Mucosa of descending colon (tissue), 3 donors: ENCODE data around the gene SLC39A9. TPM values are rescaled to one million over a fixed set of nuclear protein-coding genes. Genes with fewer than 3 reads are reported as not detected.
"Not testable (repeated sequence)": the region's sequence is repeated elsewhere in the genome, so short reads cannot be mapped to it uniquely, and the experiment has no call there.

Experiments
- ATAC-seq: fragments of 200-7000 bp; cut with Tn5 transposase; one replicate; pipeline ENCODE4 v1.9.1; 2020; ENCODE audit warnings: mild to moderate bottlenecking, moderate library complexity
- DNase-seq, 3 donors: peaks; one replicate each; pipeline ENCODE4 v3.0.0-alpha.2; 2020
- H3K36me3 ChIP-seq: fragments of 200-600 bp; one replicate; pipeline ENCODE4 v1.8.0; 2021; ENCODE audit warnings: low read depth, mild to moderate bottlenecking
- H3K4me1 ChIP-seq: fragments of 200-600 bp; one replicate; pipeline ENCODE4 v1.8.0; 2021; ENCODE audit warnings: low read depth, mild to moderate bottlenecking
- H3K4me3 ChIP-seq: fragments of 200-600 bp; one replicate; pipeline ENCODE4 v1.8.0; 2021; ENCODE audit warnings: mild to moderate bottlenecking
- H3K9me3 ChIP-seq: fragments of 200-600 bp; one replicate; pipeline ENCODE4 v1.8.0; 2021; ENCODE audit warnings: mild to moderate bottlenecking
- intact Hi-C, 2 donors: fragments of 100-400 bp; cut with DNase I in 1 of 2; cut with micrococcal nuclease in 1 of 2; formaldehyde crosslinking; loops; one replicate each; pipeline versions ENCODE4 v1.11.0 to v1.11.1; 2022; cut with DNase I, micrococcal nuclease
- total RNA-seq, 3 donors: library from RNA; stranded (reverse); fragmentation: NEBNext Ultra II Directional in 2 of 3; extraction: Animal tissue kit (Norgen Biotek cat#: 25700) in 2 of 3; gene quantifications; one replicate each; pipeline versions ENCODE4 v1.2.1 to v1.2.4, GENCODE V29; 2021 to 2023
- TF ChIP-seq, protein P1 (sequence below): fragments of 200-600 bp; IDR thresholded peaks from one replicate; pipeline ENCODE4 v1.8.0; 2022; ENCODE audit warnings: antibody characterized with exemption, mild to moderate bottlenecking
- donor health status: DM: no; HTN: no; CAD: no; lungs with moderate emphysema.
- donor health status: DM: no; HTN: no; CAD: no.
- donor health status: DM: no; HTN: yes; CAD: no.

The SLC39A9 gene
- total RNA-seq, 3 donors from 2014 or later = 52.5 to 82.9 (median 78.5) TPM

GRCh38 chr14:69471916-69472315 lies 73.4 kb downstream of the SLC39A9 start:
- H3K4me3 ChIP-seq = no peak overlapping the region
- H3K36me3 ChIP-seq = no peaks in the 10 kb centered on the region
- no peaks in the 10 kb centered on the region for H3K4me1 ChIP-seq
- DNase-seq = no peak
- ATAC-seq = no peak
- intact Hi-C loops = no loop called here
- H3K9me3 ChIP-seq = no peaks in the 10 kb centered on the region
- TF ChIP-seq, protein P1, sequence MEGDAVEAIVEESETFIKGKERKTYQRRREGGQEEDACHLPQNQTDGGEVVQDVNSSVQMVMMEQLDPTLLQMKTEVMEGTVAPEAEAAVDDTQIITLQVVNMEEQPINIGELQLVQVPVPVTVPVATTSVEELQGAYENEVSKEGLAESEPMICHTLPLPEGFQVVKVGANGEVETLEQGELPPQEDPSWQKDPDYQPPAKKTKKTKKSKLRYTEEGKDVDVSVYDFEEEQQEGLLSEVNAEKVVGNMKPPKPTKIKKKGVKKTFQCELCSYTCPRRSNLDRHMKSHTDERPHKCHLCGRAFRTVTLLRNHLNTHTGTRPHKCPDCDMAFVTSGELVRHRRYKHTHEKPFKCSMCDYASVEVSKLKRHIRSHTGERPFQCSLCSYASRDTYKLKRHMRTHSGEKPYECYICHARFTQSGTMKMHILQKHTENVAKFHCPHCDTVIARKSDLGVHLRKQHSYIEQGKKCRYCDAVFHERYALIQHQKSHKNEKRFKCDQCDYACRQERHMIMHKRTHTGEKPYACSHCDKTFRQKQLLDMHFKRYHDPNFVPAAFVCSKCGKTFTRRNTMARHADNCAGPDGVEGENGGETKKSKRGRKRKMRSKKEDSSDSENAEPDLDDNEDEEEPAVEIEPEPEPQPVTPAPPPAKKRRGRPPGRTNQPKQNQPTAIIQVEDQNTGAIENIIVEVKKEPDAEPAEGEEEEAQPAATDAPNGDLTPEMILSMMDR = no peak

DNA sequence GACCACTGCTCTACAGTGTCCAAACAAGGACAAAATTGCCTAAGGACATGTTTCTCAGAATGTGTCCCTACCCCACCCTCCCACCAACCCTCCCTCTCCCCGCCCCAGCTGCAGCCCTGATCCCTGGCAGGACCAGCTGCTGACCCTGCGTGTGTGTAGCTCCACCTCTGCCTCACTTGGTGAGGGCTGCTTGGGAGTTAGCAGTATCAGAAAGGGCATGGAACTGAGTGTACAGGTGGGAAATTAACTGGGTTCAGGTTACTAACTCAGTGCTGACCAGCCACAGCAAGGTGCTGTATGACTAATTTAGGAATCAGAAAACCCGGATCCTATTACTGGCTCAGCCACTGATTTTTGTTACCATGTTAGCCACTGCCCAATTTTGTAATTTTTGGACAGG lies 74.8 kb downstream of the SLC39A9 start:
- ATAC-seq (no peak), DNase-seq (no peak)
- TF ChIP-seq, protein P1 = no peak
- intact Hi-C loops = no loop called here
- Histone ChIP-seq H3K9me3 (no peaks in the 10 kb centered on the region), H3K36me3 (no peaks in the 10 kb centered on the region), H3K4me3 (no peak overlapping the region), H3K4me1 (no peaks in the 10 kb centered on the region)

- intact Hi-C loops = no loop called here
- ATAC-seq (no peak), DNase-seq (no peak)
- H3K4me3 ChIP-seq = no peak overlapping the region
- TF ChIP-seq, protein P1 = no peak
- H3K4me1 ChIP-seq = no peaks in the 10 kb centered on the region
- H3K36me3 ChIP-seq = no peaks in the 10 kb centered on the region
- H3K9me3 ChIP-seq = no peaks in the 10 kb centered on the region
Observed at GRCh38 chr14:69473946-69474345, 75.5 kb downstream of the SLC39A9 start.

GRCh38 chr14:69475194-69475818 lies 76.8 kb downstream of the SLC39A9 start:
- peak; percentile 31 for ATAC-seq
- no peaks in the 10 kb centered on the region for H3K4me1 ChIP-seq
- DNase-seq = no peak
- no peaks in the 10 kb centered on the region for H3K36me3 ChIP-seq
- TF ChIP-seq, protein P1 = no peak
- H3K9me3 ChIP-seq = no peaks in the 10 kb centered on the region
- intact Hi-C loops = no loop called here
- H3K4me3 ChIP-seq = no peak overlapping the region

- DNase-seq, H3K4me1 ChIP-seq, H3K36me3 ChIP-seq, ATAC-seq, H3K4me3 ChIP-seq, intact Hi-C loops, H3K9me3 ChIP-seq: not testable (repeated sequence)
Observed at GRCh38 chr14:69476824-69477450, 78.4 kb downstream of the SLC39A9 start.

DNA sequence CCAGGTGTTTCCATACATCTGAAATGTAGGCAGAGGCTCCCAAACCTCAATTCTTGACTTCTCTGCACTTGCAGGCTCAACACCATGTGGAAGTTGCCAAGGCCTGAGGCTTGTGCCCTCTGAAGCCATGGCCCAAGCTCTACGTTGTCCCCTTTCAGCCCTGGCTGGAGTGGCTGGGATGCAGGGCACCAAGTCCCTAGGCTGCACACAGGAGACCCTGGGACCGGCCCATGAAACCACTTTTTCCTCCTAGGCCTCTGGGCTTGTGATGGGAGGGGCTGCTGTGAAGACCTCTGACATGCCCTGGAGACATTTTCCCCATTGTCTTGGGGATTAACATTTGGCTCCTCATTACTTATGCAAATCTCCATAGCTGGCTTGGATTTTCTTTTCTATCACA lies 79.6 kb downstream of the SLC39A9 start:
- DNase-seq, H3K9me3 ChIP-seq, H3K4me3 ChIP-seq, H3K4me1 ChIP-seq, intact Hi-C loops, ATAC-seq, H3K36me3 ChIP-seq: not testable (repeated sequence)
